Endothelial cell of umbilical vein (primary cell): ENCODE data around the gene MUC2.

Experiments used
- JUN ChIP-seq: IDR thresholded peaks from 2 replicates; pipeline ENCODE4 v1.6.1; 2011; ENCODE audit warnings: borderline replicate concordance, low read depth; ENCODE audit not compliant: insufficient read length, insufficient read depth
- MYC ChIP-seq: IDR thresholded peaks from one replicate; pipeline ENCODE4 v1.6.1; 2011; ENCODE audit warnings: mild to moderate bottlenecking, low read depth, low read length
- POLR2AphosphoS5 ChIP-seq: IDR thresholded peaks from 2 replicates; pipeline ENCODE4 v1.6.1; 2012; ENCODE audit warnings: low read depth, mild to moderate bottlenecking, control low read depth, low read length, moderate library complexity; ENCODE audit not compliant: insufficient read depth
- TF ChIP-seq, protein P1 (sequence below), 2 donors: IDR thresholded peaks; 1 replicate in 1 of 2; 2 replicates in 1 of 2; pipeline ENCODE4 v1.5.1; 2011; ENCODE audit warnings: low read length in 2 of 2, mild to moderate bottlenecking in 2 of 2, moderate library complexity in 2 of 2, control low read depth in 1 of 2, inconsistent platforms in 1 of 2, low read depth in 1 of 2; ENCODE audit not compliant: insufficient read depth in 1 of 2; ENCODE audit errors: extremely low read depth in 1 of 2

DNA sequence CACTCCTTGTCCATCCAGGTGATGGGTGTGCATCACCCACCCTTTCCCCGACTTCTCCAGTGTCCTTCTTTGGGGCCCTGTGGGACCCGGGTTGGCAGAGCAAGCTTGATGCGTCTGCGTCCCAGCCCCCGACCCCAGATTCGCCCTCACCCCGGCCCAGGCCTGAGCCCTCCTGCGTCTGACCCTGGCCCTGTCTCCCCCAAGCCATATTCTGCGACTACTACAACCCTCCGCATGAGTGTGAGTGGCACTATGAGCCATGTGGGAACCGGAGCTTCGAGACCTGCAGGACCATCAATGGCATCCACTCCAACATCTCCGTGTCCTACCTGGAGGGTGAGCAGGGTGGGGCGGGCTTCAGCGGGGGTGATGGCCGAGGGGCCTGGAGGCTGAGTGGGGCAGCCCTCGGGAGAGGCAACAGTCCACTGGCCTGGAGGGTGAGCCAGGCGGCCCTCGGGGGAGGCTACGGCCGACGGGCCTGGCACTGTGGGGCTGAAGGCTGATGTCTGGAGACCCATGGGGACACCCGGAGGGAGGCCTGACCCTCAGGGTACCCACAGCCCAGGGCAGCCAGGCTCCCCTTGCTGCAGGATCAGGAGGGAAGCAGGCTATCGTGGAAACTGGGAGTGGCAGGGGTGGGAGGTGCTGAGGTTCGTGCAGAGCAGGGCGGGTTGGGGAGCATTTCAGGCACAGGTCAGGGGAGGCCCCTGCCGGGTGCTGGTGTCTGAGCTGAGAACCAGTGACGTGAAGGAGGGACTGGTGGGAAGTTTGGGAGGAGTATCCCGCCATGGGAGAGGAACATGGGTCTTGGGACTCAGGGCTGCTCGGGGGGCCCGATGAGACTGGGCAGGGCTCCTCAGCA is 15.3 kb downstream of the MUC2 start:
- TF ChIP-seq POLR2AphosphoS5 (no peak), MYC (no peak), JUN (no peak)
- TF ChIP-seq, protein P1, sequence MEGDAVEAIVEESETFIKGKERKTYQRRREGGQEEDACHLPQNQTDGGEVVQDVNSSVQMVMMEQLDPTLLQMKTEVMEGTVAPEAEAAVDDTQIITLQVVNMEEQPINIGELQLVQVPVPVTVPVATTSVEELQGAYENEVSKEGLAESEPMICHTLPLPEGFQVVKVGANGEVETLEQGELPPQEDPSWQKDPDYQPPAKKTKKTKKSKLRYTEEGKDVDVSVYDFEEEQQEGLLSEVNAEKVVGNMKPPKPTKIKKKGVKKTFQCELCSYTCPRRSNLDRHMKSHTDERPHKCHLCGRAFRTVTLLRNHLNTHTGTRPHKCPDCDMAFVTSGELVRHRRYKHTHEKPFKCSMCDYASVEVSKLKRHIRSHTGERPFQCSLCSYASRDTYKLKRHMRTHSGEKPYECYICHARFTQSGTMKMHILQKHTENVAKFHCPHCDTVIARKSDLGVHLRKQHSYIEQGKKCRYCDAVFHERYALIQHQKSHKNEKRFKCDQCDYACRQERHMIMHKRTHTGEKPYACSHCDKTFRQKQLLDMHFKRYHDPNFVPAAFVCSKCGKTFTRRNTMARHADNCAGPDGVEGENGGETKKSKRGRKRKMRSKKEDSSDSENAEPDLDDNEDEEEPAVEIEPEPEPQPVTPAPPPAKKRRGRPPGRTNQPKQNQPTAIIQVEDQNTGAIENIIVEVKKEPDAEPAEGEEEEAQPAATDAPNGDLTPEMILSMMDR (IDR thresholded peaks at IDR 0.05; ENCODE audit: extremely low read depth in 1 of 2, insufficient read depth in 1 of 2, low read depth in 1 of 2, low read length in 2 of 2): no peak
